Frontal cortex (tissue), 4 donors: ENCODE data around the gene RAD23B. TPM values are rescaled to one million over a fixed set of nuclear protein-coding genes. Genes with fewer than 3 reads are reported as not detected.
"Not testable (repeated sequence)": the region's sequence is repeated elsewhere in the genome, so short reads cannot be mapped to it uniquely, and the experiment has no call there.

Experiments
- DNase-seq, 2 donors: peaks; one replicate each; pipeline ENCODE4 v3.0.0; 2012; ENCODE audit warnings: low spot score in 2 of 2
- FAIRE-seq: peaks from 2 replicates; lab custom pipeline; 2012; peaks lifted over from hg19 to GRCh38; lab: Jason Lieb, UNC
- total RNA-seq: library from RNA; depleted of rRNA; stranded (reverse); fragments of >200 nt; gene quantifications from one replicate; pipeline ENCODE4 v1.2.3, GENCODE V29; 2014
- donor health status: control.
- donor health status: control.
- donor health status: control.

RAD23B gene
- total RNA-seq, result 110 TPM

GRCh38 chr9:107282759-107283622 is at the start of gene RAD23B:
Gene RAD23B, plus strand, starts transcription at chr9:107283279. Its CDS starts 351 bp downstream, at chr9:107283630.
- FAIRE-seq (no peak), DNase-seq (peak; percentile 94)

- DNase-seq (no peak), FAIRE-seq (no peak)
These were observed 47.2 kb upstream of the RAD23B start for GRCh38 chr9:107235765-107236442.

GRCh38 chr9:107237873-107238272 is 45.2 kb upstream of the RAD23B start:
- DNase-seq (no peak), FAIRE-seq (no peak)

GRCh38 chr9:107239474-107239873 is 43.6 kb upstream of the RAD23B start:
- FAIRE-seq (no peak), DNase-seq (no peak)

GRCh38 chr9:107240260-107240659 is 42.8 kb upstream of the RAD23B start:
- FAIRE-seq, result no peak
- DNase-seq, result no peak

GRCh38 chr9:107242073-107243030 is 40.7 kb upstream of the RAD23B start:
- no peak for DNase-seq

GRCh38 chr9:107243742-107244141 is 39.3 kb upstream of the RAD23B start:
- DNase-seq (no peak), FAIRE-seq (no peak)

More at GRCh38 chr9:107242073-107243030, 40.7 kb upstream of the RAD23B start:
- no peak for FAIRE-seq

- no peak for FAIRE-seq
These were observed 36.5 kb upstream of the RAD23B start for GRCh38 chr9:107246259-107247254.

GRCh38 chr9:107248714-107249113 is 34.4 kb upstream of the RAD23B start:
- DNase-seq, result no peak
- no peak for FAIRE-seq

More at GRCh38 chr9:107246259-107247254, 36.5 kb upstream of the RAD23B start:
- no peak for DNase-seq

GRCh38 chr9:107249131-107249533 is 33.9 kb upstream of the RAD23B start:
- FAIRE-seq, result no peak
- DNase-seq, result no peak

GRCh38 chr9:107249665-107250285 is 33.3 kb upstream of the RAD23B start:
- no peak for DNase-seq
- FAIRE-seq, result no peak

GRCh38 chr9:107251756-107252322 is 31.2 kb upstream of the RAD23B start:
- FAIRE-seq, result no peak

GRCh38 chr9:107258919-107259318 is 24.2 kb upstream of the RAD23B start:
- DNase-seq (no peak), FAIRE-seq (no peak)

More at GRCh38 chr9:107251756-107252322, 31.2 kb upstream of the RAD23B start:
- no peak for DNase-seq

GRCh38 chr9:107259751-107260313 is 23.2 kb upstream of the RAD23B start:
- not testable (repeated sequence) for DNase-seq, FAIRE-seq

GRCh38 chr9:107260437-107261081 is 22.5 kb upstream of the RAD23B start:
- FAIRE-seq, result no peak

GRCh38 chr9:107261106-107261505 is 22.0 kb upstream of the RAD23B start:
- DNase-seq (no peak), FAIRE-seq (no peak)

More at GRCh38 chr9:107260437-107261081, 22.5 kb upstream of the RAD23B start:
- no peak for DNase-seq

GRCh38 chr9:107263289-107263688 is 19.8 kb upstream of the RAD23B start:
- FAIRE-seq (no peak), DNase-seq (no peak)
